A549 (cell line): ENCODE results near the gene RAPGEF3. TPM values are rescaled to one million over a fixed set of nuclear protein-coding genes. Genes with fewer than 3 reads are reported as not detected.

Experiments
- ATAC-seq, 2 experiments: fragments of 200-7000 bp in 1 of 2; fragments of >200 bp in 1 of 2; cut with Nextera tagmentation in 1 of 2; cut with Tn5 transposase in 1 of 2; 3 replicates each; pipeline versions ENCODE4 v1.8.0 to v1.9.1; 2018 to 2020; ENCODE audit warnings: mild to moderate bottlenecking in 1 of 2, moderate library complexity in 1 of 2
- CTCF ChIA-PET: fragments of 300-600 bp; sonication (Branson Sonifier 250); formaldehyde crosslinking; extraction: SDS; loops from one replicate; lab custom pipeline; 2021; ENCODE audit warnings: antibody characterized with exemption, inconsistent platforms; lab: Yijun Ruan, JAX
- POLR2A ChIA-PET: fragments of 350-600 bp; formaldehyde crosslinking; extraction: SDS; loops from one replicate; lab custom pipeline; 2021; ENCODE audit warnings: antibody characterized with exemption, inconsistent platforms; lab: Yijun Ruan, JAX
- DNase-seq, 2 experiments: peaks; one replicate each; pipeline versions ENCODE4 v3.0.0 to v3.0.0-alpha.2; 2011 to 2016; ENCODE audit warnings: low read depth in 1 of 2, low spot score in 1 of 2
- FAIRE-seq: peaks from 2 replicates; lab custom pipeline; 2011; peaks lifted over from hg19 to GRCh38; lab: Jason Lieb, UNC
- H3K27ac ChIP-seq, 2 experiments: fragments of >200 bp; sonication (Bioruptor Twin); formaldehyde crosslinking; 3 replicates each; pipeline ENCODE4 v1.5.1; 2016 to 2017
- H3K4me1 ChIP-seq: fragments of >200 bp; sonication (Bioruptor Twin); formaldehyde crosslinking; 3 replicates; pipeline ENCODE4 v1.6.1; 2016
- H3K4me2 ChIP-seq: fragments of >200 bp; sonication (Bioruptor Twin); formaldehyde crosslinking; 3 replicates; pipeline ENCODE4 v1.6.1; 2016
- H3K4me3 ChIP-seq: fragments of >200 bp; sonication (Bioruptor Twin); formaldehyde crosslinking; 3 replicates; pipeline ENCODE4 v1.5.1; 2016
- H3K9me3 ChIP-seq: fragments of >200 bp; sonication (Bioruptor Twin); formaldehyde crosslinking; 3 replicates; pipeline ENCODE4 v1.6.1; 2016
- BHLHE40 ChIP-seq: IDR thresholded peaks from 2 replicates; pipeline ENCODE4 v1.6.1; 2012; ENCODE audit warnings: low read depth, low read length, inconsistent platforms
- CHD2 ChIP-seq: fragments of 150-350 bp; IDR thresholded peaks from 2 replicates; pipeline ENCODE4 v1.6.1; 2014; ENCODE audit warnings: low read length; ENCODE audit not compliant: partially characterized antibody
- CHD4 ChIP-seq: fragments of 200-600 bp; sonication (generic); IDR thresholded peaks from 2 replicates; pipeline ENCODE4 v1.6.1; 2016; ENCODE audit warnings: antibody characterized with exemption, mild to moderate bottlenecking, borderline replicate concordance
- FOSB ChIP-seq: fragments of 250-450 bp; sonication (Bioruptor Pico); IDR thresholded peaks from 2 replicates; pipeline ENCODE4 v1.5.0; 2020; ENCODE audit warnings: mild to moderate bottlenecking, moderate library complexity
- FOSL2 ChIP-seq, 2 experiments: fragments of 450-650 bp in 1 of 2; fragments of >200 bp in 1 of 2; sonication (Bioruptor Twin) in 1 of 2; formaldehyde crosslinking; IDR thresholded peaks; 2 replicates each; pipeline versions ENCODE4 v1.5.0 to v1.6.1; 2016 to 2020; ENCODE audit warnings: mild to moderate bottlenecking in 1 of 2, moderate library complexity in 1 of 2
- FOXS1 ChIP-seq: fragments of 250-450 bp; sonication (Bioruptor Pico); IDR thresholded peaks from 2 replicates; pipeline ENCODE4 v1.5.0; 2020; ENCODE audit warnings: mild to moderate bottlenecking, moderate library complexity
- GATA3 ChIP-seq: IDR thresholded peaks from 2 replicates; pipeline ENCODE4 v1.6.1; 2012; ENCODE audit warnings: borderline replicate concordance
- HDAC2 ChIP-seq: fragments of 200-600 bp; sonication (generic); IDR thresholded peaks from 2 replicates; pipeline ENCODE4 v1.6.1; 2016
- HOXA7 ChIP-seq: fragments of 250-450 bp; sonication (Bioruptor Pico); IDR thresholded peaks from 2 replicates; pipeline ENCODE4 v1.5.0; 2020; ENCODE audit warnings: mild to moderate bottlenecking, moderate library complexity
- HOXB13 ChIP-seq: fragments of 250-450 bp; sonication (Bioruptor Pico); IDR thresholded peaks from 2 replicates; pipeline ENCODE4 v1.5.0; 2020; ENCODE audit warnings: low read depth, mild to moderate bottlenecking, moderate library complexity
- JUNB ChIP-seq: fragments of >200 bp; sonication (Bioruptor Twin); formaldehyde crosslinking; IDR thresholded peaks from 2 replicates; pipeline ENCODE4 v1.6.1; 2016
- KDM1A ChIP-seq: fragments of 200-600 bp; sonication (generic); IDR thresholded peaks from 2 replicates; pipeline ENCODE4 v1.6.1; 2016; ENCODE audit warnings: low read depth, mild to moderate bottlenecking
- KDM5A ChIP-seq: fragments of 200-600 bp; sonication (generic); IDR thresholded peaks from 2 replicates; pipeline ENCODE4 v1.6.1; 2016; ENCODE audit warnings: antibody characterized with exemption, mild to moderate bottlenecking
- MAZ ChIP-seq: fragments of 150-350 bp; IDR thresholded peaks from 2 replicates; pipeline ENCODE4 v1.6.1; 2014; ENCODE audit warnings: antibody characterized with exemption, low read depth, low read length, borderline replicate concordance
- NFE2L2 ChIP-seq: fragments of 150-350 bp; conservative IDR thresholded peaks from 2 replicates; pipeline ENCODE4 v1.6.1; 2014; ENCODE audit warnings: low read length
- NR3C1 ChIP-seq: fragments of >200 bp; sonication (Bioruptor Twin); formaldehyde crosslinking; IDR thresholded peaks from 3 replicates; pipeline ENCODE4 v1.6.1; 2017
- PHF8 ChIP-seq: fragments of 200-600 bp; sonication (generic); IDR thresholded peaks from 2 replicates; pipeline ENCODE4 v1.6.1; 2016; ENCODE audit warnings: low read depth, mild to moderate bottlenecking, antibody characterized with exemption, moderate library complexity, borderline replicate concordance
- POLR2A ChIP-seq: IDR thresholded peaks from 2 replicates; pipeline ENCODE4 v1.6.1; 2012; ENCODE audit warnings: mild to moderate bottlenecking, low read length
- RAD21 ChIP-seq, 2 experiments: fragments of >200 bp in 1 of 2; sonication (Bioruptor Twin) in 1 of 2; formaldehyde crosslinking in 1 of 2; IDR thresholded peaks in 1 of 2; conservative IDR thresholded peaks in 1 of 2; 2 replicates in 1 of 2; 3 replicates in 1 of 2; pipeline ENCODE4 v1.6.1; 2012 to 2018; ENCODE audit warnings: inconsistent platforms in 1 of 2
- RNF2 ChIP-seq: fragments of 200-600 bp; sonication (generic); IDR thresholded peaks from 2 replicates; pipeline ENCODE4 v1.6.1; 2016; ENCODE audit warnings: low read depth, mild to moderate bottlenecking, antibody characterized with exemption, moderate library complexity, borderline replicate concordance
- SMC3 ChIP-seq: fragments of >200 bp; sonication (Bioruptor Twin); formaldehyde crosslinking; IDR thresholded peaks from 3 replicates; pipeline ENCODE4 v1.6.1; 2018; ENCODE audit warnings: inconsistent platforms
- ZSCAN20 ChIP-seq: fragments of 250-450 bp; sonication (Bioruptor Pico); IDR thresholded peaks from 2 replicates; pipeline ENCODE4 v1.8.0; 2022; ENCODE audit warnings: mild to moderate bottlenecking, moderate library complexity
- WGBS: methylation state at CpG from one replicate; pipeline ENCODE4 v1.1.6; 2017; ENCODE audit errors: missing lambda C conversion rate; 5-methylcytosine and 5-hydroxymethylcytosine counted together
- polyA plus RNA-seq, 4 experiments: library from polyadenylated mRNA; depleted of rRNA in 3 of 4; stranded (reverse); fragments of >200 nt; fragmentation: RNase III in 1 of 4; extraction: RNeasy Plus Mini Kit Qiagen cat#74134 plus additional on column Dnase treatment in 1 of 4; gene quantifications; 2 replicates in 3 of 4; 3 replicates in 1 of 4; pipeline ENCODE4 v1.2.3, GENCODE V29; 2011 to 2017
- TF ChIP-seq, protein P1 (sequence below): IDR thresholded peaks from 2 replicates; pipeline ENCODE4 v1.6.1; 2012
- TF ChIP-seq, protein P2 (sequence below): fragments of >200 bp; sonication (Bioruptor Twin); formaldehyde crosslinking; IDR thresholded peaks from 3 replicates; pipeline ENCODE4 v1.5.1; 2016
- TF ChIP-seq, protein P3 (sequence below): fragments of 250-450 bp; sonication (Bioruptor Pico); IDR thresholded peaks from 2 replicates; pipeline ENCODE4 v1.5.0; 2020; ENCODE audit warnings: low read depth, mild to moderate bottlenecking, moderate library complexity

Gene RAPGEF3
- polyA plus RNA-seq, 2 of the 4 experiments (the other 2 are of a cell fraction): 0.70 to 0.89 TPM

DNA sequence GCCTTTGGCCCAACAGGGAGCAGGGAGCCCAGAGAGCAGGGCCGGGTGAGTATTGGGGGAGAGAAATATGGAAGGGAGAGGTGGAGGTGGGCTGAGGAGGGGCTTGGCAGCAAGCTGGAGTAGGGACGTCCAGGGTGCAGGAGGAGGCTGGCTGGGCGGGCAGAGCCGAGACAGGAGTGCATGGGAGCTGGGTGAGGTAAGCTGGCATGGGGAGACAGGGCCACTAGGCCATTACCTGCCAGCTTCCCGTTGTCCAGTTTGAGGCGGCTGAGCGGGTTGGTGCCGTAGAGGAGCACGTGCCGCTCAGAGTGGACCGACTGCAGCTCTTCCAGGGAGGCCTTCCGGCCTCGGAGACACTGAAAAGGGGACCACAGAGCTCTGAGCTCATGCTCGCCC, 32.7 kb upstream of the RAPGEF3 start:
- ChIA-PET CTCF (interaction anchor here (1.0 to 59.0 kb wide), 7 partner anchors 10 to 76 kb away, joined by 3 to 1532 read pairs (median 5); partner anchors contain the start of genes ENDOU, HDAC7 and RAPGEF3), POLR2A (no interaction called here)
- ATAC-seq (no peak), DNase-seq (no peak), FAIRE-seq (no peak)
- no peaks in the 10 kb centered on the region for H3K4me1 ChIP-seq
- WGBS: 85% methylated on average over 14 of the region's 14 CpGs
- H3K27ac ChIP-seq: no peak overlapping the region
- TF ChIP-seq KDM1A (no peak), NFE2L2 (no peak), ZSCAN20 (CRISPR knock-in tag) (no peak), RAD21 (conservative IDR thresholded peaks at IDR 0.05 in 1 of 2, IDR thresholded peaks at IDR 0.05 in 1 of 2) (no peak), CHD2 (no peak), GATA3 (no peak), FOXS1 (CRISPR knock-in tag) (no peak), MAZ (no peak)
- TF ChIP-seq, protein P1, sequence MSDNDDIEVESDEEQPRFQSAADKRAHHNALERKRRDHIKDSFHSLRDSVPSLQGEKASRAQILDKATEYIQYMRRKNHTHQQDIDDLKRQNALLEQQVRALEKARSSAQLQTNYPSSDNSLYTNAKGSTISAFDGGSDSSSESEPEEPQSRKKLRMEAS: no peak
- TF ChIP-seq, protein P2, sequence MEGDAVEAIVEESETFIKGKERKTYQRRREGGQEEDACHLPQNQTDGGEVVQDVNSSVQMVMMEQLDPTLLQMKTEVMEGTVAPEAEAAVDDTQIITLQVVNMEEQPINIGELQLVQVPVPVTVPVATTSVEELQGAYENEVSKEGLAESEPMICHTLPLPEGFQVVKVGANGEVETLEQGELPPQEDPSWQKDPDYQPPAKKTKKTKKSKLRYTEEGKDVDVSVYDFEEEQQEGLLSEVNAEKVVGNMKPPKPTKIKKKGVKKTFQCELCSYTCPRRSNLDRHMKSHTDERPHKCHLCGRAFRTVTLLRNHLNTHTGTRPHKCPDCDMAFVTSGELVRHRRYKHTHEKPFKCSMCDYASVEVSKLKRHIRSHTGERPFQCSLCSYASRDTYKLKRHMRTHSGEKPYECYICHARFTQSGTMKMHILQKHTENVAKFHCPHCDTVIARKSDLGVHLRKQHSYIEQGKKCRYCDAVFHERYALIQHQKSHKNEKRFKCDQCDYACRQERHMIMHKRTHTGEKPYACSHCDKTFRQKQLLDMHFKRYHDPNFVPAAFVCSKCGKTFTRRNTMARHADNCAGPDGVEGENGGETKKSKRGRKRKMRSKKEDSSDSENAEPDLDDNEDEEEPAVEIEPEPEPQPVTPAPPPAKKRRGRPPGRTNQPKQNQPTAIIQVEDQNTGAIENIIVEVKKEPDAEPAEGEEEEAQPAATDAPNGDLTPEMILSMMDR: no peak
- no peaks in the 10 kb centered on the region for H3K9me3 ChIP-seq
- H3K4me2 ChIP-seq: no peak overlapping the region
- H3K4me3 ChIP-seq: no peak overlapping the region

DNA sequence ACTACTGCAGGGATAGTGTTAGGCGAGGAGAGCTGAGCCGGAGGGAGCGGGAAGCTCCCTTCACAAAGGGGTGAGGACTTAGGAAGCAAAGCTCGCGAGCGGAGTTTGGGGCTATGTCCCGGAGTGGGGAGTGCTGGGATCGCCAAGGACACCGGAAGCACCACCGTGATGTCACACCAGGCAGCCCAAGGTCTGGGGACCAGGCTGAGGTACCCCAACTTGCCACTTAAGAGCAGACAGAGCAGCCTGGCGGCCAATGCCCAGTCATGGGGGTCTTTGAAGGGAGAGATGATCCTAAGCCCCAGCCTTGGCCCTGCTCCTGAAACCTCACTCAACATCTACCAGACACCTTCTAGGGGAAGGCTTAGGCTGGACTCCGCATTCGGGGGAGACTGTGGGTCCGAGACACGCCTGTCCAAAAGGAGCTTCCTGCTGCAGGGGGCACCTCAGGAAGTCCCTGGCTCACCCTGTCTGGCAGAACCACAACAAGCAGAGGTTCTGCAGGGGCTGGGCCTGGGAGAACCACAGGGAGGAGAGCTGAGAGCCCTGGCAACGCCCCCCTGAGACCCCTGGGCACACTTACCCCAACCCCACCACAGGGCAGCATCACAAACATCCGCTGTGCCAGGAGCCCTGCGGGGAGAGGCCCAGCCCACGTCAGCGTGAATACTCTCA, 32.1 kb upstream of the RAPGEF3 start:
- no peak for ATAC-seq
- ChIA-PET CTCF (interaction anchor here (0.6 to 59.0 kb wide), 9 partner anchors 11 to 76 kb away, joined by 3 to 1532 read pairs (median 4); partner anchors contain the start of genes ENDOU, RAPGEF3 and SLC48A1), POLR2A (no interaction called here)
- H3K4me1 ChIP-seq: no peaks in the 10 kb centered on the region
- H3K27ac ChIP-seq: no peak overlapping the region
- H3K9me3 ChIP-seq: no peaks in the 10 kb centered on the region
- 85% methylated on average over 18 of the region's 20 CpGs for WGBS
- no peak overlapping the region for H3K4me2 ChIP-seq
- no peak for DNase-seq
- FAIRE-seq: no peak
- TF ChIP-seq FOSB (CRISPR knock-in tag): no peak
- TF ChIP-seq JUNB: no peak
- no peak for TF ChIP-seq NR3C1
- no peak for TF ChIP-seq MAZ
- TF ChIP-seq ZSCAN20 (CRISPR knock-in tag): no peak
- no peak for TF ChIP-seq BHLHE40
- no peak for TF ChIP-seq RNF2
- TF ChIP-seq CHD4: no peak
- no peak for TF ChIP-seq KDM5A
- no peak for TF ChIP-seq HDAC2
- TF ChIP-seq, protein P3, sequence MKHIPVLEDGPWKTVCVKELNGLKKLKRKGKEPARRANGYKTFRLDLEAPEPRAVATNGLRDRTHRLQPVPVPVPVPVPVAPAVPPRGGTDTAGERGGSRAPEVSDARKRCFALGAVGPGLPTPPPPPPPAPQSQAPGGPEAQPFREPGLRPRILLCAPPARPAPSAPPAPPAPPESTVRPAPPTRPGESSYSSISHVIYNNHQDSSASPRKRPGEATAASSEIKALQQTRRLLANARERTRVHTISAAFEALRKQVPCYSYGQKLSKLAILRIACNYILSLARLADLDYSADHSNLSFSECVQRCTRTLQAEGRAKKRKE (CRISPR knock-in tag): no peak
- TF ChIP-seq HOXA7 (CRISPR knock-in tag): no peak
- TF ChIP-seq FOSL2 (IDR thresholded peaks at IDR 0.05): no peak
- no peak for TF ChIP-seq FOSL2 (CRISPR knock-in tag; IDR thresholded peaks at IDR 0.05)
- no peak for TF ChIP-seq PHF8
- no peak for TF ChIP-seq SMC3
- TF ChIP-seq NFE2L2: no peak
- no peak for TF ChIP-seq HOXB13 (CRISPR knock-in tag)
- no peak for TF ChIP-seq POLR2A
- H3K4me3 ChIP-seq: no peak overlapping the region
